ENCODE results near the gene PRKCD.

GRCh38 chr3:53159156-53160060 is 1.6 kb upstream of the PRKCD start:
- TF ChIP-seq NFRKB (IDR thresholded peaks at IDR 0.05) (no peak), BHLHE40 (IDR thresholded peaks at IDR 0.05; ENCODE audit: borderline replicate concordance) (no peak), FOXA1 (IDR thresholded peaks at IDR 0.05) (no peak), CTBP1 (IDR thresholded peaks at IDR 0.05; ENCODE audit: borderline replicate concordance) (no peak), HDGF (IDR thresholded peaks at IDR 0.05; ENCODE audit: borderline replicate concordance) (no peak), ZNF384 (IDR thresholded peaks at IDR 0.05) (no peak), LEF1 (IDR thresholded peaks at IDR 0.05; ENCODE audit: borderline replicate concordance) (no peak), ELF4 (IDR thresholded peaks at IDR 0.05) (no peak), SP1 (IDR thresholded peaks at IDR 0.05) (no peak), TARDBP (IDR thresholded peaks at IDR 0.05) (no peak)
- TF ChIP-seq, protein P1, sequence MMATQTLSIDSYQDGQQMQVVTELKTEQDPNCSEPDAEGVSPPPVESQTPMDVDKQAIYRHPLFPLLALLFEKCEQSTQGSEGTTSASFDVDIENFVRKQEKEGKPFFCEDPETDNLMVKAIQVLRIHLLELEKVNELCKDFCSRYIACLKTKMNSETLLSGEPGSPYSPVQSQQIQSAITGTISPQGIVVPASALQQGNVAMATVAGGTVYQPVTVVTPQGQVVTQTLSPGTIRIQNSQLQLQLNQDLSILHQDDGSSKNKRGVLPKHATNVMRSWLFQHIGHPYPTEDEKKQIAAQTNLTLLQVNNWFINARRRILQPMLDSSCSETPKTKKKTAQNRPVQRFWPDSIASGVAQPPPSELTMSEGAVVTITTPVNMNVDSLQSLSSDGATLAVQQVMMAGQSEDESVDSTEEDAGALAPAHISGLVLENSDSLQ (IDR thresholded peaks at IDR 0.05) = no peak
